Sigmoid colon (tissue), 4 donors: ENCODE measurements around the gene POLR1D.

Source experiments
- EP300 ChIP-seq, 4 donors: sonication (generic); formaldehyde crosslinking; IDR thresholded peaks; one replicate each; pipeline ENCODE4 v1.6.1; 2017; ENCODE audit warnings: antibody characterized with exemption in 4 of 4
- POLR2AphosphoS5 ChIP-seq, 4 donors: sonication (generic); formaldehyde crosslinking; IDR thresholded peaks; one replicate each; pipeline ENCODE4 v1.6.1; 2017; ENCODE audit warnings: antibody characterized with exemption in 4 of 4
- TF ChIP-seq, protein P1 (sequence below), 4 experiments: fragments of 450-650 bp in 3 of 4; fragments of 200-600 bp in 1 of 4; IDR thresholded peaks; one replicate each; pipeline ENCODE4 v1.5.1; 2016 to 2019; ENCODE audit warnings: antibody characterized with exemption in 4 of 4, mild to moderate bottlenecking in 3 of 4, moderate library complexity in 2 of 4

DNA sequence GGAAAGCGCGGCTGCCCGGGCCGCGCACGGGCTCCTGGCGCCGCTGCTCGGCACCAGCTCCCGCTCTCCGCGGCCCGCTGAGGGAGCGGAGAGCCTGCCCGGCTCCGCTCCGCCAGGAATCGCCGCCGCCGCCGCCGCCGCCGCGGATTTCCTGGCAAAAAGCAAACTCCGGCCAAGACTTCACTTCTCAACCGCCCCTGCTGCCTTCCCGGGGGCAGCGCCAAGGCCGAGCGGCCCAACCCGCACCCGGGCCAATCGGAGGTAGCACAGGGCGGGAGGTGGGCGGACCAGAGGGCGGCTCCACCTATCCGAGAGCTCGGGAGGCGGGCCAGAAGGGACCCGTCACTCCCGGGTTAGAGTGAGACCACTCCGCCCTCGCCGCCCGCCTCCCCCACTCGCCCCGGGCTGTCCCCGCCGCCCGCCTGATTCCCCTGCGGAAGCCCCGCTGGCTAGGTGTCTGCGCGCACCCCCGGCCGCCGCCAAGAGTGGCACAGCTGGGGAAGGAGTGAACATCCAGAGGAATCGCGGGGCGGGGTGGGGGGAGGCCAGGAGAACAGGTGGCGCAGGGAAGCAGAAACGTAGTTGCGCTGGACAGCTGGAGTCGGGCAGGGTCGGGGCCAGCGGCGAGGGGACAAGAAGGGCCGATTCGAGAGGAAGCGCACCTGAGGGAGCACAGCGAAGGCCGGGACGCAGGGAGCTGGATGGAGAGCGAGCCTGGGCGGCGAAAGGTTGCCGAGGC lies 1.1 kb upstream of the POLR1D start, which contains the start of gene LNX2:
- TF ChIP-seq, protein P1, sequence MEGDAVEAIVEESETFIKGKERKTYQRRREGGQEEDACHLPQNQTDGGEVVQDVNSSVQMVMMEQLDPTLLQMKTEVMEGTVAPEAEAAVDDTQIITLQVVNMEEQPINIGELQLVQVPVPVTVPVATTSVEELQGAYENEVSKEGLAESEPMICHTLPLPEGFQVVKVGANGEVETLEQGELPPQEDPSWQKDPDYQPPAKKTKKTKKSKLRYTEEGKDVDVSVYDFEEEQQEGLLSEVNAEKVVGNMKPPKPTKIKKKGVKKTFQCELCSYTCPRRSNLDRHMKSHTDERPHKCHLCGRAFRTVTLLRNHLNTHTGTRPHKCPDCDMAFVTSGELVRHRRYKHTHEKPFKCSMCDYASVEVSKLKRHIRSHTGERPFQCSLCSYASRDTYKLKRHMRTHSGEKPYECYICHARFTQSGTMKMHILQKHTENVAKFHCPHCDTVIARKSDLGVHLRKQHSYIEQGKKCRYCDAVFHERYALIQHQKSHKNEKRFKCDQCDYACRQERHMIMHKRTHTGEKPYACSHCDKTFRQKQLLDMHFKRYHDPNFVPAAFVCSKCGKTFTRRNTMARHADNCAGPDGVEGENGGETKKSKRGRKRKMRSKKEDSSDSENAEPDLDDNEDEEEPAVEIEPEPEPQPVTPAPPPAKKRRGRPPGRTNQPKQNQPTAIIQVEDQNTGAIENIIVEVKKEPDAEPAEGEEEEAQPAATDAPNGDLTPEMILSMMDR (IDR thresholded peaks at IDR 0.05), result no peak
- peak; percentile 69 to 95 (median 86) for TF ChIP-seq POLR2AphosphoS5 (IDR thresholded peaks at IDR 0.05)
- no peak for TF ChIP-seq EP300 (IDR thresholded peaks at IDR 0.05)
